Left ventricle myocardium inferior (tissue), 1 donor: Measurements from ENCODE around the gene PKP4. TPM values are rescaled to one million over a fixed set of nuclear protein-coding genes. Genes with fewer than 3 reads are reported as not detected.

Source experiments
- DNase-seq: peaks from one replicate; pipeline ENCODE4 v3.0.0-alpha.2; 2020
- H3K27ac ChIP-seq: fragments of 200-600 bp; replicated peaks from 2 replicates; pipeline ENCODE4 v1.8.0; 2021
- H3K27me3 ChIP-seq: fragments of 200-600 bp; 2 replicates; pipeline ENCODE4 v1.8.0; 2021; ENCODE audit warnings: low read depth
- H3K36me3 ChIP-seq: fragments of 200-600 bp; 2 replicates; pipeline ENCODE4 v1.8.0; 2021
- H3K4me1 ChIP-seq: fragments of 200-600 bp; 2 replicates; pipeline ENCODE4 v1.8.0; 2021
- H3K4me3 ChIP-seq: fragments of 200-600 bp; 2 replicates; pipeline ENCODE4 v1.8.0; 2021; ENCODE audit warnings: mild to moderate bottlenecking, moderate library complexity
- H3K9me3 ChIP-seq: fragments of 200-600 bp; replicated peaks from 2 replicates; pipeline ENCODE4 v1.8.0; 2021
- CTCF ChIP-seq: fragments of 200-600 bp; IDR thresholded peaks from 2 replicates; pipeline ENCODE4 v1.8.0; 2021; ENCODE audit warnings: antibody characterized with exemption, mild to moderate bottlenecking, borderline replicate concordance
- intact Hi-C: fragments of 100-400 bp; cut with micrococcal nuclease; formaldehyde crosslinking; loops from one replicate; pipeline ENCODE4 v1.11.0; 2022
- total RNA-seq: library from RNA; stranded (reverse); fragmentation: NEBNext Ultra II Directional; extraction: Animal tissue kit (Norgen Biotek cat#: 25700); gene quantifications from one replicate; pipeline ENCODE4 v1.2.1, GENCODE V29; 2021
- donor health status: DM: no; HTN: yes; CAD: no; lungs with severe emphysema.

Gene PKP4
- total RNA-seq, 1 donor from 2014 or later = 47.6 TPM

- Histone ChIP-seq H3K27me3 (no peaks in the 10 kb centered on the region), H3K4me1 (peaks cover 20% of the 10 kb centered on the region), H3K9me3 (no peaks in the 10 kb centered on the region), H3K27ac (no peak overlapping the region), H3K4me3 (no peak overlapping the region), H3K36me3 (peaks cover 4% of the 10 kb centered on the region)
- intact Hi-C loops = no loop called here
- TF ChIP-seq CTCF = no peak
- DNase-seq = no peak
These were observed 61.3 kb downstream of the PKP4 start for GRCh38 chr2:158518084-158518483.

- Histone ChIP-seq H3K27ac (no peak overlapping the region), H3K4me3 (no peak overlapping the region), H3K9me3 (no peaks in the 10 kb centered on the region), H3K4me1 (peaks cover 20% of the 10 kb centered on the region), H3K36me3 (no peaks in the 10 kb centered on the region), H3K27me3 (no peaks in the 10 kb centered on the region)
- intact Hi-C loops = no loop called here
- no peak for DNase-seq
- TF ChIP-seq CTCF = no peak
These were observed 62.7 kb downstream of the PKP4 start for GRCh38 chr2:158519481-158519880.

- H3K27ac ChIP-seq = no peak overlapping the region
- H3K9me3 ChIP-seq = no peaks in the 10 kb centered on the region
- H3K36me3 ChIP-seq = peaks cover 7% of the 10 kb centered on the region
- H3K4me3 ChIP-seq = no peak overlapping the region
- intact Hi-C loops = no loop called here
- DNase-seq = no peak
- H3K27me3 ChIP-seq = no peaks in the 10 kb centered on the region
- no peak for TF ChIP-seq CTCF
- no peaks in the 10 kb centered on the region for H3K4me1 ChIP-seq
These were observed 72.9 kb downstream of the PKP4 start for GRCh38 chr2:158529379-158530259.

GRCh38 chr2:158530829-158531228 is 74.1 kb downstream of the PKP4 start:
- intact Hi-C loops = no loop called here
- no peaks in the 10 kb centered on the region for H3K27me3 ChIP-seq
- peak; percentile 17 for TF ChIP-seq CTCF
- peaks cover 7% of the 10 kb centered on the region for H3K36me3 ChIP-seq
- no peaks in the 10 kb centered on the region for H3K4me1 ChIP-seq
- H3K9me3 ChIP-seq = no peaks in the 10 kb centered on the region
- no peak for DNase-seq
- no peak overlapping the region for H3K27ac ChIP-seq
- no peak overlapping the region for H3K4me3 ChIP-seq

- TF ChIP-seq CTCF = no peak
- no peaks in the 10 kb centered on the region for H3K9me3 ChIP-seq
- intact Hi-C loops = no loop called here
- H3K27me3 ChIP-seq = no peaks in the 10 kb centered on the region
- no peak overlapping the region for H3K27ac ChIP-seq
- H3K36me3 ChIP-seq = peaks cover 7% of the 10 kb centered on the region
- H3K4me1 ChIP-seq = peaks cover 4% of the 10 kb centered on the region
- H3K4me3 ChIP-seq = no peak overlapping the region
- no peak for DNase-seq
These were observed 76.3 kb downstream of the PKP4 start for GRCh38 chr2:158533009-158533408.
